Kidney glomerular epithelial cell (primary cell): Measurements from ENCODE around the gene PFAS.
"Not testable (repeated sequence)": the region's sequence is repeated elsewhere in the genome, so short reads cannot be mapped to it uniquely, and the experiment has no call there.

Experiments
- DNase-seq: peaks from one replicate; lab custom pipeline; 2025; lab: John Stamatoyannopoulos, UW

Gene PFAS

GRCh38 chr17:8248751-8249607 is at the start of gene PFAS:
PFAS (plus strand) TSS chr17:8249289; CDS start chr17:8253938, 4,649 bp downstream.
- DNase-seq, result peak; percentile 86

GRCh38 chr17:8204761-8205555 is 44.1 kb upstream of the PFAS start:
- DNase-seq, result no peak

GRCh38 chr17:8206536-8206935 is 42.6 kb upstream of the PFAS start:
- no peak for DNase-seq

GRCh38 chr17:8209907-8210760 is 39.0 kb upstream of the PFAS start, which contains the start of gene AURKB:
AURKB (minus strand) TSS chr17:8210575; CDS start chr17:8210224, 351 bp downstream.
- peak; percentile 91 for DNase-seq

GRCh38 chr17:8210761-8211458 is 38.2 kb upstream of the PFAS start:
- no peak for DNase-seq

GRCh38 chr17:8212312-8213180 is 36.5 kb upstream of the PFAS start:
- DNase-seq, result no peak

GRCh38 chr17:8214000-8214399 is 35.1 kb upstream of the PFAS start:
- not testable (repeated sequence) for DNase-seq

- DNase-seq, result peak; percentile 92
Measured at GRCh38 chr17:8220783-8221662, 28.1 kb upstream of the PFAS start.

- DNase-seq, result peak; percentile 90
Measured at GRCh38 chr17:8221663-8222379, 27.3 kb upstream of the PFAS start.

GRCh38 chr17:8222380-8222629 is 26.8 kb upstream of the PFAS start:
- no peak for DNase-seq

- peak; percentile 98 for DNase-seq
Measured at GRCh38 chr17:8222630-8223355, 26.3 kb upstream of the PFAS start.

- peak; percentile 41 for DNase-seq
Measured at GRCh38 chr17:8223356-8224126, 25.5 kb upstream of the PFAS start.

GRCh38 chr17:8224891-8225812 is 23.9 kb upstream of the PFAS start:
- no peak for DNase-seq

- peak; percentile 74 for DNase-seq
Measured at GRCh38 chr17:8225813-8226535, 23.1 kb upstream of the PFAS start.

- DNase-seq, result peak; percentile 95
Measured at GRCh38 chr17:8226536-8227237, 22.4 kb upstream of the PFAS start.
